ENCODE data around the gene LDLRAD4. TPM values are rescaled to one million over a fixed set of nuclear protein-coding genes. Genes with fewer than 3 reads are reported as not detected.

Gene LDLRAD4
- total and polyA plus RNA-seq, 9 of the 15 experiments (the other 6 are each of a cell fraction or from before 2014, with no cell fraction given), result 0.01 TPM; not detected in 8

GRCh38 chr18:13480571-13481255 lies 262.2 kb downstream of the LDLRAD4 start:
- TF ChIP-seq TBP (optimal IDR thresholded peaks at IDR 0.05; ENCODE audit: low read depth, low read length) (no peak), ZNF764 (CRISPR knock-in tag; IDR thresholded peaks at IDR 0.05; ENCODE audit: low read depth) (no peak), ZNF165 (CRISPR knock-in tag; IDR thresholded peaks at IDR 0.05; ENCODE audit: borderline replicate concordance) (no peak), SMARCE1 (IDR thresholded peaks at IDR 0.05) (no peak), EHMT2 (IDR thresholded peaks at IDR 0.05) (no peak), PATZ1 (CRISPR knock-in tag; IDR thresholded peaks at IDR 0.05; ENCODE audit: borderline replicate concordance) (no peak), MED1 (CRISPR knock-in tag; IDR thresholded peaks at IDR 0.05; ENCODE audit: borderline replicate concordance) (no peak), ZNF75A (CRISPR knock-in tag; IDR thresholded peaks at IDR 0.05) (no peak)
- TF ChIP-seq, protein P1, sequence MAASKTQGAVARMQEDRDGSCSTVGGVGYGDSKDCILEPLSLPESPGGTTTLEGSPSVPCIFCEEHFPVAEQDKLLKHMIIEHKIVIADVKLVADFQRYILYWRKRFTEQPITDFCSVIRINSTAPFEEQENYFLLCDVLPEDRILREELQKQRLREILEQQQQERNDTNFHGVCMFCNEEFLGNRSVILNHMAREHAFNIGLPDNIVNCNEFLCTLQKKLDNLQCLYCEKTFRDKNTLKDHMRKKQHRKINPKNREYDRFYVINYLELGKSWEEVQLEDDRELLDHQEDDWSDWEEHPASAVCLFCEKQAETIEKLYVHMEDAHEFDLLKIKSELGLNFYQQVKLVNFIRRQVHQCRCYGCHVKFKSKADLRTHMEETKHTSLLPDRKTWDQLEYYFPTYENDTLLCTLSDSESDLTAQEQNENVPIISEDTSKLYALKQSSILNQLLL (CRISPR knock-in tag; IDR thresholded peaks at IDR 0.05; ENCODE audit: borderline replicate concordance), result no peak
- TF ChIP-seq, protein P2, sequence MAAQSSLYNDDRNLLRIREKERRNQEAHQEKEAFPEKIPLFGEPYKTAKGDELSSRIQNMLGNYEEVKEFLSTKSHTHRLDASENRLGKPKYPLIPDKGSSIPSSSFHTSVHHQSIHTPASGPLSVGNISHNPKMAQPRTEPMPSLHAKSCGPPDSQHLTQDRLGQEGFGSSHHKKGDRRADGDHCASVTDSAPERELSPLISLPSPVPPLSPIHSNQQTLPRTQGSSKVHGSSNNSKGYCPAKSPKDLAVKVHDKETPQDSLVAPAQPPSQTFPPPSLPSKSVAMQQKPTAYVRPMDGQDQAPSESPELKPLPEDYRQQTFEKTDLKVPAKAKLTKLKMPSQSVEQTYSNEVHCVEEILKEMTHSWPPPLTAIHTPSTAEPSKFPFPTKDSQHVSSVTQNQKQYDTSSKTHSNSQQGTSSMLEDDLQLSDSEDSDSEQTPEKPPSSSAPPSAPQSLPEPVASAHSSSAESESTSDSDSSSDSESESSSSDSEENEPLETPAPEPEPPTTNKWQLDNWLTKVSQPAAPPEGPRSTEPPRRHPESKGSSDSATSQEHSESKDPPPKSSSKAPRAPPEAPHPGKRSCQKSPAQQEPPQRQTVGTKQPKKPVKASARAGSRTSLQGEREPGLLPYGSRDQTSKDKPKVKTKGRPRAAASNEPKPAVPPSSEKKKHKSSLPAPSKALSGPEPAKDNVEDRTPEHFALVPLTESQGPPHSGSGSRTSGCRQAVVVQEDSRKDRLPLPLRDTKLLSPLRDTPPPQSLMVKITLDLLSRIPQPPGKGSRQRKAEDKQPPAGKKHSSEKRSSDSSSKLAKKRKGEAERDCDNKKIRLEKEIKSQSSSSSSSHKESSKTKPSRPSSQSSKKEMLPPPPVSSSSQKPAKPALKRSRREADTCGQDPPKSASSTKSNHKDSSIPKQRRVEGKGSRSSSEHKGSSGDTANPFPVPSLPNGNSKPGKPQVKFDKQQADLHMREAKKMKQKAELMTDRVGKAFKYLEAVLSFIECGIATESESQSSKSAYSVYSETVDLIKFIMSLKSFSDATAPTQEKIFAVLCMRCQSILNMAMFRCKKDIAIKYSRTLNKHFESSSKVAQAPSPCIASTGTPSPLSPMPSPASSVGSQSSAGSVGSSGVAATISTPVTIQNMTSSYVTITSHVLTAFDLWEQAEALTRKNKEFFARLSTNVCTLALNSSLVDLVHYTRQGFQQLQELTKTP (IDR thresholded peaks at IDR 0.05; ENCODE audit: low read depth in 1 of 2, partially characterized antibody in 2 of 2), result no peak
- Histone ChIP-seq H4K20me1 (replicated peaks; ENCODE audit: control insufficient read depth, insufficient read depth, low read length) (no peaks in the 10 kb centered on the region), H3K4me2 (ENCODE audit: insufficient read depth, low read length) (no peak overlapping the region), H3K9ac (ENCODE audit: insufficient read depth in 1 of 2, low read depth in 2 of 2, low read length in 2 of 2) (no peak overlapping the region), H3K27me3 (ENCODE audit: control insufficient read depth in 2 of 2, insufficient read depth in 2 of 2, low read length in 2 of 2) (peaks cover 4 to 26% of the 10 kb centered on the region in 2 experiments; a peak in 3 of 5 replicates), H3K79me2 (ENCODE audit: control insufficient read depth, insufficient read depth, low read length) (no peaks in the 10 kb centered on the region), H3K9me3 (replicated peaks; ENCODE audit: control insufficient read depth, insufficient read depth, low read depth, low read length) (no peaks in the 10 kb centered on the region), H3K4me3 (no peak overlapping the region), H3K36me3 (ENCODE audit: control insufficient read depth, insufficient read depth, low read length) (no peaks in the 10 kb centered on the region), H2AFZ (ENCODE audit: low read depth, low read length) (no peak overlapping the region), H3K9me1 (ENCODE audit: control insufficient read depth, insufficient read depth, low read length) (no peaks in the 10 kb centered on the region), H3K4me1 (replicated peaks in 1 of 2; ENCODE audit: control insufficient read depth in 2 of 2, insufficient read depth in 2 of 2, low read length in 2 of 2) (no peaks in the 10 kb centered on the region), H3K27ac (ENCODE audit: extremely low read depth, low read depth, low read length) (no peak overlapping the region)
- no peak for ATAC-seq
- intact Hi-C loops (cut with micrococcal nuclease) (no loop called here), in situ Hi-C loops (cut with MboI) (no loop called here)
- ChIA-PET CTCF (ENCODE audit: low intra/inter-chr PET ratio) (no interaction called here), POLR2A (interaction anchor here (0.6 kb wide), 1 partner anchor 290 kb away, joined by 3 read pairs; no protein-coding TSS in a partner anchor)
- whole genome bisulfite sequencing (ENCODE audit: insufficient coverage, low coverage, missing lambda C conversion rate), result 0% methylated on average over 11 of the region's 11 CpGs
- FAIRE-seq, result no peak
- BruUV-seq (replicated peaks), result no TSS peak
- DNase-seq (ENCODE audit: extremely low read depth in 1 of 4, low spot score in 3 of 4), result no peak

Data from K562 (cell line).